DMS53 (cell line): ENCODE measurements around the gene MAGI1.
"Not testable (repeated sequence)": the region's sequence is repeated elsewhere in the genome, so short reads cannot be mapped to it uniquely, and the experiment has no call there.

Experiments used
- DNase-seq: peaks from one replicate; lab custom pipeline; 2025; lab: John Stamatoyannopoulos, UW

MAGI1 gene

DNA sequence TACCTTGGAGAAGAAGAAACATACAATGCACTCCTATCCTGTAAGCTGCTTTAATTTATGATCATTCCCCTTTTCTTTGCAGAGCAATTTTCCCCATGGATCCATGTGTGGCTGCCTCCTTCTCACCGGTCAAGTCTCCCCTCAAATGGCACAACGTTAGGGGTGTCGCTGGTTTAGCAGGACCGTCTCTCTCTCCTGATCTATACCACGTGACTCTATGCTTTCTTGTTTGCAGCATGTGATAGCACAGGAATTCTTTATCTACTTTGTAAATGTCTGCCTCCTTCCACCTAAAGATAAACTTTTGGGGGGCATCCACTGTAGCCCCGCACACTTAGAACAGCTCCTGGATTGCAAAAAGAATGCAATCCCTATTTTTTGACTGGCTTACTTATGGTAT lies 506.0 kb downstream of the MAGI1 start:
- DNase-seq = no peak

DNA sequence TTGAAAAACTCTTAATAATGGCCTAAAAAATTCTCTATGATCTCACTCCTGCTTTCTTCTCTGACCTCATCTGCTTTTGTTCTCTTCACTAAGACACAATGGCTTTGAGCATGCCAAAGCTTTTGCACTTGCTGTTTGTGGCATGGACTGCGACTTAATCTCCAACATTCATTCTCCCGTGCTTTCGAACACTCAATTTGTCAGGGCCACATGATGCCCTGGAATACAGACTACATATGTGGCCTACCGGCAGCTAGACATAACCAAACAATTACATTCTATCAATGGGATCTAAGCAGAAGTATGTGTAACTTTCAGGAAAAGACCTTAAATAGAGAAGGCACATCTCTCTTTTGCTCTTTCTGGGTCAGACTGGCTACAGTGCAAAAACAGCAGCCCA lies 506.5 kb downstream of the MAGI1 start:
- no peak for DNase-seq

DNA sequence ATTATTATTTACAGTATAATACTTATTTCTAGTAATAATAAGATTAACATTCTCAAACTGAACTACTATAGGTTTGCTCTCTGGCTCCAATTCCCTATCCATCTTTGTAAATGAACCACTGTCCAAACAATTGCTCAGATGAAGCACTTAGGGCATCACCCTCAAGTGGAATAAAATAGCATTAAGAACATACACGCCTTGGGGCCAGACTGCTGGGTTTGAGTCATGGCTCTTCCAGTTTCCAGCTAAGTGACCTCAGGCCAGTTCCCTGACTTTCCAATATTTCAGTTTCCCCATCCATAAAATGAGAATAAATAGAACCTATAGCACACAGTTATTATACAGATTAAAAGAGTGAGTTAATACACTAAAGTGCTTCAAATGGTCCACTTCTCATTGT lies 507.2 kb downstream of the MAGI1 start:
- no peak for DNase-seq

DNA sequence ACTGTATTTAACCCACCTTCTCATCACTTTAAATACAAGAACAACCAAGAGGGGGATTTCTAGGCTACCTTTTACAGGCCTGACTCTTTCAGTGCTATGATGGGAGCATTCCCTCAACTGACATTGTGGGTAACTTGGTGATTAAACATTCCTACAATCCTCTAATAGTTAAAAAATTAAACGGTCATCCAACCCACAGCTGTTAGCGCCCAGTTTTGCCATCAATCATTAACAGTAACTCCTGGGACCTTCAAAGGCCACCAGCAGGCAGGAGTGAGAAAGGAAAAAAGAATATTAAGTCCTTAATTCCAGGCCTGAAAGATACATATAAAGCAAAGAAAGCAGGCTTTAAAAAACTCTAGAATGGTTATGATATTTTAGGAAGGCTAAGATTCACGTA lies 512.1 kb downstream of the MAGI1 start:
- no peak for DNase-seq

DNA sequence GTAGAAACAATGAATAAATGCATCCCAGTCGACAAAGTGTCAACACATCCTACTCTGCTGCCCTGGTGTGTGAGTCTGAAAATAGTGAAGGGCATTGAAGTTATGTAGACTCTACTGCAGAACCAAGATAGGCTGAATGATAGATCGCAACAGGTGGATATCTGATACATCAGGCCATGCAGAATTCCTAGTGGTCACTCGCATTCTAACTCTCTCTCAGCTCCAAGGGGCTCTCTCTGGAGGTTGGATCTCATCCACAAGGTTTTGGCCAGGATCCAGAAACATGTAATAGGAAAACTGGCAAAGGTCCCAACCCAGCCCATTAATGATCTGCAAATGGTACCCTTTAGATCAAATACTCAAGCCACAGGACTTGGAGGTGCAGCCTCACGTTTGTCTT lies 514.1 kb downstream of the MAGI1 start:
- no peak for DNase-seq

DNA sequence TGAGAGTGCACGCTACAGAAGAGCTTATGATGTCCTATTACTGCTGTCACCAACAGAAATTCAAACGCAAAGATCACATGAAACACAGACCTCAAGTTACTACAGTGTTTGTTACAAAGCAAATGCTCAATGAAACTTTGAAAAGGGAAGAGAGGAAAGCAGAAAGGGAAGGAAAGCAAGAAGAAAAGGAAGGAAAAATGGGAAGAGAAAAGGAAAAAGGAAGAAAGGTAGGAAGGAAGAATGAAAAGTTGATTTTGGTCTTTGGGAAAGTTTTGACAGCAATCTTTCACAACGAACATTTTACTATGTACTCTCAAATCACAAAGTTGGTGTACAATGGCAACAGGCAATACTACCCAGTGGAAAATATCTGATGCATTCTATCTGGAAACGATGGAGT lies 514.8 kb downstream of the MAGI1 start:
- no peak for DNase-seq

DNA sequence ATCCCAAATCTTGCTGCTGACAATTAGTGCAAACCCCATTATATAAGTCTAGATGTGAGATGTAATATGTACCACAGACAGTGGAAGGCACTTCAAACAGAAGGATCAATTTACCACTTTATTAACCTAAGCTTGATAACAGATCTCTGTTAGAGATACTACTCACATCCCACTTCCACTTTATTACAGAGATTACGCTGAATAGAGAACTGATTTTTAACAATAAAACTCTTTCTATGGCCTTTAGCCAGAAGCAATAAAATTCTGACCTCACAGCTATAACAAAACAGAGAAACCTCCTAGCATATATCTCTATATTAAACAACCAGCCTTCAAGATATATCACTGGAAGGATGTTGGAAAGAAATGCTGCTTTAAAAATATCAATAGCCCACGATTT lies 517.7 kb downstream of the MAGI1 start:
- DNase-seq = no peak

DNA sequence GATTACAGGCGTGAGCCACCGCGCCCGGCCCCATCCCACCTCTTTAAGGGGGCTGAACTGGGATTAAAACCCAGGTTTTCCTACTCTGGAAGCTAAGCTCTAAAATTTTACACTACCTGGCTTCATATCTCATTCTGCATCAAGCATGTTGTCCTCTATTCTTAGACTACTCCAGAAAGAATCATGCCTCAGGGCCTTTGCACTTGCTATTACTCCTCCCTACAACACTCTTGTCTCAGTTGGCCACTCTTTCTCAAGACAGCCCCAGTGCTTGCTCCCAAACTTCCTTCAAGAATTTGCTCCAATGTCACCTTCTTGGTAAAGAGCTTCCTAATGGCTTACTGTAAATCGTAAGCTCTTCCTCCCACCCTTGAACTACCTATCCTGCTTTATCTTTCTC lies 521.7 kb downstream of the MAGI1 start:
- DNase-seq = no peak

DNA sequence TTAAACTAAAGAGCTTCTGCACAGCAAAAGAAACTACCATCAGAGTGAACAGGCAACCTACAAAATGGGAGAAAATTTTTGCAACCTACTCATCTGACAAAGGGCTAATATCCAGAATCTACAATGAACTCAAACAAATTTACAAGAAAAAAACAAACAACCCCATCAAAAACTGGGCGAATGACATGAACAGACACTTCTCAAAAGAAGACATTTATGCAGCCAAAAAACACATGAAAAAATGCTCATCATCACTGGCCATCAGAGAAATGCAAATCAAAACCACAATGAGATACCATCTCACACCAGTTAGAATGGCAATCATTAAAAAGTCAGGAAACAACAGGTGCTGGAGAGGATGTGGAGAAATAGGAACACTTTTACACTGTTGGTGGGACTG lies 524.4 kb downstream of the MAGI1 start:
- DNase-seq = not testable (repeated sequence)

DNA sequence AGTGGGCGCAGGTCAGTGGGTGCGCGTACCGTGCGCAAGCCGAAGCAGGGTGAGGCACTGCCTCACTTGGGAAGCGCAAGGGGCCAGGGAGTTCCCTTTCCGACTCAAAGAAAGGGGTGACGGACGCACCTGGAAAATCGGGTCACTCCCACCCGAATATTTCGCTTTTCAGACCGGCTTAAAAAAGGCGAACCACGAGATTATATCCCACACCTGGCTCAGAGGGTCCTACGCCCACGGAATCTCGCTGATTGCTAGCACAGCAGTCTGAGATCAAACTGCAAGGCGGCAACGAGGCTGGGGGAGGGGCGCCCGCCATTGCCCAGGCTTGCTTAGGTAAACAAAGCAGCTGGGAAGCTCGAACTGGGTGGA lies 529.3 kb downstream of the MAGI1 start:
- not testable (repeated sequence) for DNase-seq

DNA sequence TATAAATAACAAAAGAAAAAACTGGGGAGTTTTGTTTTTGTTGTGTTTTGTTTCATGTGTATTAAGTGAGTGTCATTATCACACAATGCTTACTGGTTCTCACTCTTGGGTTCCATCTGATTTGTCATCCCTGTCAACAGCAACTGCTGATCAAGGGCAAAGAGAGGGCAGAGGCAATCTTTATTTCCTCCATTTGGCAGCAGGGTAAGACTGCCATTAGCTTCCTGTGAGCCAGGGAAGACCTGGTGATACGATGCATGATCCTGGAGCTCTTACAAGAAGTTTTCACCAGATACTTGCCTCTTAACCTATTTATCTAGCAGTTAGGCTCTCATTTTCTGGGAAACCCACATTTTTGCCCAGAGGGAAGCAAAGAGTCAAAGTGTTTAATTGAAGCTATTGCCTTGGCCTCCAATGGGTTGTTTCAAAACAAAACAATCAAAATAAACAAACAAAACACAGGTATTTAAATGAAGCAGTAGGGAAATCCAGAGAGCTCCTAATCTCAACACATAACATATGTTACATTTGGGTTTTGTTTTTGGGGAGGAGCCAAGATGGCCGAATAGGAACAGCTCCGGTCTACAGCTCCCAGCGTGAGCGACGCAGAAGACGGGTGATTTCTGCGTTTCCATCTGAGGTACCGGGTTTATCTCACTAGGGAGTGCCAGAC lies 529.8 kb downstream of the MAGI1 start:
- DNase-seq = no peak

DNA sequence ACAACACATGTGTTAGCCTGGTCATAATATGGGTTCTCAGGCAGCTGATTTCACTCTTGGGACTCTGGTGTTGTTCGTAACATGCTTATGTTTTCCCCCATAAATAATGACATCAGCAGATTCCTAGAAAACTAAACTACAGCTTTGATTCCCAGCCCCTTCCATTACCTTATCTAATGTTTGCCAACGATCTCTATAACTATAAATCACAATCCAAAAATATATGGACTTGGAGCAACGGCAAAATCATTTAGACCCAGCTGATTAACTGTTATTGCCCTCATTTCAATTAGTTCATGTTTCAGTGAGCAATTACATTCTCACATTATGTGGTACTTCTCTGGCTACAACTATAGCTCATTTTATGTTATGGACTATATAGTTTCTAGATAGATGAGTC lies 531.3 kb downstream of the MAGI1 start:
- DNase-seq = no peak

DNA sequence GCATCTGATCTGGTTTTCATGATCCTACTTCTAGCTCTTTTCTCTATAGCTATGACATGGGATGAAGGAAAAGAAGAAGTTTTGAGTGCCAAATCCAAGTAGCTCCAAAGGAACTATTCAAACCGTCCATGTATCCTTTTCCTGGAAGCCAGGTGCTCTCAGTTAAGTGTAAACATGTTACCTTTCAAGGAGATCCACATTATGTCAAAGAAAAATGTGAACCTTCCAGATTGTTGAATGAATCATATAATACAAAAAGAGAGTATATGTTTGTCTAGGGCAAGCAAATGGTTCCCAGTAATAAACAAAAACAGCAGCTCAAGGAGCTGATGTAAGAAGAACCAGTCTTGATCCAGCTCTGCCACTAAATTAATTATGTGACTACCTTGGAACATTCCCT lies 534.9 kb downstream of the MAGI1 start:
- DNase-seq = peak; percentile 1

DNA sequence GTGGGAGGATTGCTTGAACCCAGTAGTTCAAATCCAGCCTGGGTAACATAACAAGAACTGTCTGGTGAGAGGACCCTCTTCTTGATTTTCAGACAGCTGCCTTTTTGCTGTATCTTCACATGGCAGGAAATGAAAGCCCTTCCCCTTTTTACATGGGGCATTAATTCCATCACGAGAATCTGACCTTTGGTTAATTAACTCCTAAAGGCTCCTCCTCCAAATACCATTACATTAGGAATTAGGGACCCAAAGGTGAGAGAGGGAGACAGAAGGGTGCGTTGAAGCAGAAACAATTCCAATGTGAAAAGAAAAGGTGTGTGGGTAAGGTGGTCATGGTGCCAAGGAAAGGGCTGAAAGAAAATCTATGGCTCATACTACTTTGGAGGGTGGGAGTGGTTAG lies 536.2 kb downstream of the MAGI1 start:
- no peak for DNase-seq

DNA sequence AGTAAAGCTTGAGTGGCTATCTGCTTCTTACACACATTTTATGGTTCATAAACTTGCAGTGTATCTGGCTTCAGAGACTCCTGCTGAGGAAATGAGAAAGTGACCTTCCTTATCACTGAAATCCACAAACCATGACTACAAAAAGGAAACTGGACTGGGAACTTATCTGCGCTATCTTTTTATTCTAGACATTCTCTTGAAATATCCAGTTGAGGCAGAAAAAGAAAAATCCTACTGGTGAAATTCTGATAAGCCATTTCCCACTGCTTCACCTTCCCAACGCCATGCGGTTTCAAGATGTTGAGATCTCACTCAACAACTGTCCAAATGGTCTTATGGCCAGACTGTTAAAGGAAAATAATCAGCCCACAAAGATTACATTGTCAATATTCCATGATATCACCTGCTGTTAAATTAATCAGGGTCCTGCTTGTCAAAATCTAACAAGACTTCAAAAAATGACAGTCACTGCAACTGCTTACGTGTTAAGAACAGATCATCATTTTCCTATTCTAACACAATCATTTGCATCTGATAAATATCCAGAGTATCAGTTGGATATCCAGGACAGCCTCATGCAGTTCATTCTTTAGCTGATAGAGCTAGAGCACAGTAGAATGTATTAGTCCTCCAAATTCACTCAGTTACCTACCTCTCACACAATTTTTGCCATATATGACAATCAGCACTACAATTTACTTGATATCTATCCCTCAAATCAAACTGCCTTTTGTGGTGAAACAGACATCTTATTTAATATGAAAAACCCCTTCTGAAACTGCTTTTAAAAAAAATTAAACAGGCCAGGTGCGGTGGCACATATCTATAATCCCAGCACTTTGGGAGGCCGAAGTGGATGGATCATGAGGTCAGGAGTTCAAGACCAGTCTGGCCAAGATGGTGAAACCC lies 538.1 kb downstream of the MAGI1 start:
- DNase-seq = no peak

DNA sequence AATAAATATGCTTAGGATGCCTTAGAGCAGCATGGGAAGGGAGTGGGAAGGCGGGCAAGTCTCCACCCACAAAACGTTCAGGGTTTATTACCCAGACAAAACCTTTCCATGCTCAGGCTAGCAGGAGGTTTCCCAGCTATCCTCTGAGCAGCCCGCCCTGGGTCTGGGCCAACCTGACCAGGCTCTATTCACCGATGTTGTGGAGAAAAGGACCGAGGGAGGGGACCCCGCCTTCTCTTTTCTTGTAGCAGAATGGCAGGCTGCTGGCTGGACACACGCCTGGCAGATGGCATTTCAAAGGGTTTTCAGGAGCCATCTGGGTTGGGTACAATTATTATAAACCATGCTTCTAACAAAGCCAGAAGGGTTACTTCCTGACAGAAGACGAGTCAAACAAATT lies 540.9 kb downstream of the MAGI1 start:
- DNase-seq = no peak

DNA sequence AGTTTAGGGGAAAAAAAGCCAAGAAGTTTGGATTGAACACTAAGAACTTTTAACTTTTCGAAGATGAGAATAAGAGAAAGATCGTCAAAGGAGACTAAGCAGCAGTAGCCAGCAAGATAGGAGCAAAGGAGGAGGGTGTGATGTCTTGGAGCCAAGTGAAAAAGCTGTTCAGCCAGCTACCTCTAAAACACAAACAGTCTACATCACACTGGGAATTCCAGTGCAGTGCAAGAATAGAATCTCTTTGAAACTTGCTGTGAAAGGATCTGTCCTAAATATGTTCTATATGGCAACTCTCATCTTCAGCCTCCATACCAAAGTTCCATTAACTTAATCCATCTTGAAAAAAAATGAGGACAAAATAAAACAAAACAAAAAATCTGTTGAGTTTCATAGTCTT lies 541.5 kb downstream of the MAGI1 start:
- no peak for DNase-seq

DNA sequence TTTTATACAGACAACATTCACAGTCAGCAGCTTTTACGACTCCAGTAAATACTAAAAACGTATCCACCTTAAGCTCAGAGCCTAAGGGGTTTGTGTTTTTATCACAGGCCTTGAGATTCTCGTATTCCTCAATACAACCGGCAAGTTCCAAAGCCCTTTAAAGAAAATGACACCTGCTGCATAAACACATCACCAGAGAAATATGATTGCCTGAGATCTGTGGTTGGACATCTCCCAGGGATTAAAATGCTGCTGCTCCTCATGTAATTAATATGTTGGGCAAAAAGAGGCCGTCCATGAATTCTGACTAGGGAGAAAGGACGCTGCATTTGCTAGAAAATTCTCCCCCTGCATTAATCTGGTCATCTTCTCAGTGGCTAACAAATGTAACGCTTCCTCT lies 544.8 kb downstream of the MAGI1 start:
- no peak for DNase-seq

DNA sequence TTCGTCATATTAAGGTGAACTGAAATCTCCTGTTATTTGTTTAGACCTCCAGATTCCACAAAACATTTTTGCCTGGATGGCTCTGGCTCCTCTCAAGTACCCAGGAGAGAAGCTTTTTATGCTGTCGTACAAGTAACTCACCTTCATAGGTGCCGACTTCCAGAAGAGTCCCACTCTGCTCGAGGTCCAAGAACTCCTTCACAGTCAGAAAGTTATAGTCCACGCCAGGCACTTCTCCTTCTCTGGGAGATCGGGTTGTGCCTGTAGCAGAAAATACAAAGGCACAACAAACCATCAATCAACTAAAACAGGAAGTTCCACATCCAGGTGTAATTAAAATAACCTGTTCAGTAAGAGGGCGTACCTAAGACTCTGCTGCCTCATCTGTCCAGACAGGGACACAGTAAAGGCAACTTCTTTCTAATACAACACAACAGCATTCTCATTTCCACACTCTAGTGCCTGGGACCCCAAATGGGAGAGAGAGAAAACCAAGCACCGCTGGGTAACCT lies 545.3 kb downstream of the MAGI1 start:
- no peak for DNase-seq

DNA sequence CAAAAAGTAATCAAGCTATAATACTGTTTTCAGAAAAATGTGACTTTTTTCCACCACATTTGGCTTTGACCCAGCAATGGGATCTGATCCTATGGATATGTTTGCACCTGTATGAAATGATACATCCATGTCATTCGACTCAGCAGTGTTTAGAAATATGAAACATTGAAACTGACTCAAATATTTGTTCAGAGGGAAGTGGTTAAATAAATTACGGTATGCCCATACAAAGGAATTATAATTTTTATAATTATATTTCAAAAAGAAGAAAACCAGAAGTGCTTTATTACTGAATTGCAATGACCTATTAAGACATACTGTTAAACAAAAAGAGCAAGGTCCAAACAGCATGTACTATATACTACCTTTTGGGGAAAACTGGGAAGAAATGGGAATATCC lies 546.5 kb downstream of the MAGI1 start:
- no peak for DNase-seq

DNA sequence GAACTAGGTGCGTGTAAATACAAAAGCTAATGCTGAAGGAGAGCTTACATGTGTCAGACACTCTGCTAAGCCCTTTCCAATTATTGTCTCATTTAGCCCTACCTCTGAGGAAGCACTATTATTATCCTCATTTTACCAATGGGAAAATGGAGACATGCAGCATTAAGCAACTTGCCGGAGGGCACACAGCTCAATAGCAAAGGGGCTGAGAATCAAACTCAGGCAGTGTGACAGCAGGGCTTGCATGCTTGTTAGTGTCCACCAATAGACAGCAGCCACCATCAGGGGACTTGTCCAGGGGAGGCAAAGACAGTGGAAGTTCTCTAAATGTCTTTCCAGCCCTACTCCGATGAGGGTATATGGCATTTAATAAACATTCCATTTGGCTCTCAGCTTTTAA lies 548.6 kb downstream of the MAGI1 start:
- DNase-seq = no peak

DNA sequence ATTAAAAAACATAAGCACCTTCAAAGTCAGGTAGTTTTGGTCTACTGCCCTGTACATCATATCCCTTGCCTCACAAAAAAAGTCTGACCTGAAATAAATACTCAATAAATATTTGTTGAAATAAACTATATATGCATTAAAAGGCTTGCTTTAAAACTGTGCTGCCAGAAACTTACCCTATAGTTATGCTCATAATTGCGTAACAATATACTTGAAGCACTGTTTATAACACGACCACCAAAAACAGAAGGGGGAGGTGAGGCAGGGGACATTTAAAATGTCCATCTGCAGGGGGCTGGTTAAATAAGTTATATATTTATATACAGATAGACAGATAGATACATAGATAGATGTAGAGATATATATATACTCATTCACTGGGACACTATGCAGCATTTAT lies 549.5 kb downstream of the MAGI1 start:
- no peak for DNase-seq

DNA sequence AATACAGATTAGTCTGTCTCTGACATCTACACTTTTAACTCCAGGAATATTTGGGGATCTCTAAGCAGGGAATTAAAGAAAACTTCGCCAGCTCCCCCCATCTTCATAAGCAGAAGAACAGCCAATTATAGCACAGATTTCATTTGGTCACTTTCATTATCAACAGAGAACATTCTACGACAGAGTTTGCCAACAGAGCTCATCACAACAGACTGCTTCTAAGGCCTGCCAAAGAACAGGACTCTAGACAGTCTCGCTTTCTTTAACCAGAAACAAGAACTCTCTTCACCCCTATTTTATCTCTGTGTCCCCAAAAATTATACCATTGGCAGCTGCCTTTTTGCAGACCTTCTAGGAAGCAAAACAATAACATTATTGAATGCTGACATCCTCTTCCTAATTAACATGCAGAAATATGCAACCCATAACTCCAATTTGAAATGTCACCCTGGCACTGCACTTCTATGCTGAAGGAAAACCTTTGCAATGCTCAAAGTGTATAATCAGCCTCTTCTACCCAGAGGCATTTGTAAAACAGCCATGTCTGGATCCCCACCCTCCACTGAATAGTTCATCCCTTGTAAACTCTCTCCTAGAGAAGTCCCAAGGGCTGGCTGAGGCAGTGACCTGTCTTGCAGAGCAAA lies 552.8 kb downstream of the MAGI1 start:
- DNase-seq = no peak
